ENCODE measurements around the gene HJV. TPM values are rescaled to one million over a fixed set of nuclear protein-coding genes. Genes with fewer than 3 reads are reported as not detected.

The HJV gene
- total RNA-seq, 1 donor, result not detected

GRCh38 chr1:145978854-145979745 is 42.4 kb downstream of the HJV start:
- peak; percentile 100 for DNase-seq (ENCODE audit: low read depth)
- H3K4me3 ChIP-seq (ENCODE audit: low read depth, low read length), result peak overlapping the region; percentile 54
- TF ChIP-seq, protein P1, sequence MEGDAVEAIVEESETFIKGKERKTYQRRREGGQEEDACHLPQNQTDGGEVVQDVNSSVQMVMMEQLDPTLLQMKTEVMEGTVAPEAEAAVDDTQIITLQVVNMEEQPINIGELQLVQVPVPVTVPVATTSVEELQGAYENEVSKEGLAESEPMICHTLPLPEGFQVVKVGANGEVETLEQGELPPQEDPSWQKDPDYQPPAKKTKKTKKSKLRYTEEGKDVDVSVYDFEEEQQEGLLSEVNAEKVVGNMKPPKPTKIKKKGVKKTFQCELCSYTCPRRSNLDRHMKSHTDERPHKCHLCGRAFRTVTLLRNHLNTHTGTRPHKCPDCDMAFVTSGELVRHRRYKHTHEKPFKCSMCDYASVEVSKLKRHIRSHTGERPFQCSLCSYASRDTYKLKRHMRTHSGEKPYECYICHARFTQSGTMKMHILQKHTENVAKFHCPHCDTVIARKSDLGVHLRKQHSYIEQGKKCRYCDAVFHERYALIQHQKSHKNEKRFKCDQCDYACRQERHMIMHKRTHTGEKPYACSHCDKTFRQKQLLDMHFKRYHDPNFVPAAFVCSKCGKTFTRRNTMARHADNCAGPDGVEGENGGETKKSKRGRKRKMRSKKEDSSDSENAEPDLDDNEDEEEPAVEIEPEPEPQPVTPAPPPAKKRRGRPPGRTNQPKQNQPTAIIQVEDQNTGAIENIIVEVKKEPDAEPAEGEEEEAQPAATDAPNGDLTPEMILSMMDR (IDR thresholded peaks at IDR 0.05; ENCODE audit: insufficient read depth, low read depth, low read length), result peak; percentile 40

DNA sequence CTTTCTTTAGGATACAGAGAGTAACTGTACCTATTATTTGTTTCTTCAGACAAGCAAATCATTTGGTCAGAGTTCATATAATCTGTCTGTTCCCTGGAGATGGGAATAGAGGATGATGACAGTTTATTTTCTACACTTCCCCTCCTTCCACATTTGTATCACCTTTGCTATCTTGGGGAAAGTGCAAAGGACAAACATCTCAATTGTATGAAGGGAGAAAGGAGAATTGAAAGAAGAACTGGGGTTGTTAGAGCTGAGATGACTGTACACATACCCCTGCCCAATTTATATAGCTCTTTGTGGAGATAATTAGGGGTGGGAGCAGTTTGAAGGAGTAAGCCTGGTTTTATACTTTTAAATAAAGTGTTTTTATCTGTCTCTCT is 43.1 kb downstream of the HJV start:
- TF ChIP-seq, protein P1 (IDR thresholded peaks at IDR 0.05; ENCODE audit: insufficient read depth, low read depth, low read length), result no peak
- DNase-seq (ENCODE audit: low read depth), result no peak
- H3K4me3 ChIP-seq (ENCODE audit: low read depth, low read length), result peak overlapping the region; percentile 54

GRCh38 chr1:145977486-145978470 is 43.8 kb downstream of the HJV start:
- H3K4me3 ChIP-seq (ENCODE audit: low read depth, low read length), result no peak overlapping the region
- TF ChIP-seq, protein P1 (IDR thresholded peaks at IDR 0.05; ENCODE audit: insufficient read depth, low read depth, low read length), result peak; percentile 87
- DNase-seq (ENCODE audit: low read depth), result peak; percentile 88

DNA sequence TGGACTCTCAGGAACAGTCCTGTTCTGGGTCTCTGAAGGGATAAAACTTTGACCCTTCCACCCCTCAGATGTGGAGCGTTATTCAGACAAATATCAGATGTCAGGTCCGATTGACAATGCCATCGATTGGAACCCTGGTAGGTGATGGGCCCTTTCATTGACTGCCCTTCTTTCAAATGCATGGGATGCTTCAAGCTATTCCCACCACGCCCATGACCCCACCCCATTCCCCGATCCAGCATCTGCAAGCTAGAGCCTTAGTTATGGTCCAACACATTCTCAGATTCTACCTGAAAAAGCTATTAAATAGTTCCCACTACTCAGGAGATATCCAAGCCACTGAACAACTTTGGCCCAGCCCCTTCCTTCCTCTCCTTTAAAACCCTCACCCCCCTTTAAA is 44.5 kb downstream of the HJV start:
- TF ChIP-seq, protein P1 (IDR thresholded peaks at IDR 0.05; ENCODE audit: insufficient read depth, low read depth, low read length), result no peak
- no peak overlapping the region for H3K4me3 ChIP-seq (ENCODE audit: low read depth, low read length)
- no peak for DNase-seq (ENCODE audit: low read depth)

DNA sequence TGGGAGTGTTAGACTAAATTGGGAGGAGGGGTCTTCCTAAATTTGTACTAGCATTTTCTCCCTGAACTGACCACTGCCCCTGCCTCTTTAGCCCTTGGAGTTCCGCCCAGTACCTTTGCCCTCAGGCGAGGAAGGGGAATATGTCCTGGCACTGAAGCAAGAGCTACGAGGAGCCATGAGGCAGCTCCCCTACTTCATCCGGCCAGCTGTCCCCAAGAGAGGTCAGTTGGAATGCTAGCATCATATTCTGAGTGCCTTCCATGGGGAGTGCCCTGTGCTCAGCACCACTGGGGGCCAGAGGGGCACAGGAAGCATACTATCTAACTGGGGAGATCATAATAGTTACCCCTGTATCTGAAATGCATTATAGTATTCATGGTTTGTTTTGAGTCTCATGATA is 46.3 kb downstream of the HJV start:
- DNase-seq (ENCODE audit: low read depth), result no peak
- no peak overlapping the region for H3K4me3 ChIP-seq (ENCODE audit: low read depth, low read length)
- TF ChIP-seq, protein P1 (IDR thresholded peaks at IDR 0.05; ENCODE audit: insufficient read depth, low read depth, low read length), result no peak

DNA sequence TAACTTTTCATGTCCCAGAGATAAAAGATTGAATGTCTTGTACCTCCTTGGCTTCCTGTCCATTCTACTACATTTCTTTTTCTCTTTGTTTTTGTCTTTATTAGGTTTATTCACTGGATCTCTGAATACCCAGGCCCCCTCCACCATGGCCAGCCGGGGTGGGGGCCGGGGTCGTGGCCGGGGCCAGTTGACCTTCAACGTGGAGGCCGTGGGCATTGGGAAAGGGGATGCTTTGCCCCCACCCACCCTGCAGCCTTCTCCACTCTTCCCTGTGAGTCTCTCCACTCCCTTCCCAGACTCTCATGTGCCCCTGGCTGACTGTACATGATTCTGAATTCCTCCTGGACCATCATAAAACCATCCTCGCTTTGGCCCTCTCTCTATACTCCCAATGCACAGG is 46.8 kb downstream of the HJV start:
- no peak for DNase-seq (ENCODE audit: low read depth)
- TF ChIP-seq, protein P1 (IDR thresholded peaks at IDR 0.05; ENCODE audit: insufficient read depth, low read depth, low read length), result no peak
- no peak overlapping the region for H3K4me3 ChIP-seq (ENCODE audit: low read depth, low read length)

All from fibroblast of villous mesenchyme (primary cell).